GM18498 (cell line): ENCODE measurements around the gene POLR3A.
"Not testable (repeated sequence)": the region's sequence is repeated elsewhere in the genome, so short reads cannot be mapped to it uniquely, and the experiment has no call there.

ENCODE experiments used
- ATAC-seq: cut with Tn5 transposase; IDR thresholded peaks from one replicate; pipeline ENCODE4 v1.9.1; 2021; ENCODE audit warnings: mild to moderate bottlenecking, moderate library complexity; ENCODE audit not compliant: unreplicated experiment

The POLR3A gene

DNA sequence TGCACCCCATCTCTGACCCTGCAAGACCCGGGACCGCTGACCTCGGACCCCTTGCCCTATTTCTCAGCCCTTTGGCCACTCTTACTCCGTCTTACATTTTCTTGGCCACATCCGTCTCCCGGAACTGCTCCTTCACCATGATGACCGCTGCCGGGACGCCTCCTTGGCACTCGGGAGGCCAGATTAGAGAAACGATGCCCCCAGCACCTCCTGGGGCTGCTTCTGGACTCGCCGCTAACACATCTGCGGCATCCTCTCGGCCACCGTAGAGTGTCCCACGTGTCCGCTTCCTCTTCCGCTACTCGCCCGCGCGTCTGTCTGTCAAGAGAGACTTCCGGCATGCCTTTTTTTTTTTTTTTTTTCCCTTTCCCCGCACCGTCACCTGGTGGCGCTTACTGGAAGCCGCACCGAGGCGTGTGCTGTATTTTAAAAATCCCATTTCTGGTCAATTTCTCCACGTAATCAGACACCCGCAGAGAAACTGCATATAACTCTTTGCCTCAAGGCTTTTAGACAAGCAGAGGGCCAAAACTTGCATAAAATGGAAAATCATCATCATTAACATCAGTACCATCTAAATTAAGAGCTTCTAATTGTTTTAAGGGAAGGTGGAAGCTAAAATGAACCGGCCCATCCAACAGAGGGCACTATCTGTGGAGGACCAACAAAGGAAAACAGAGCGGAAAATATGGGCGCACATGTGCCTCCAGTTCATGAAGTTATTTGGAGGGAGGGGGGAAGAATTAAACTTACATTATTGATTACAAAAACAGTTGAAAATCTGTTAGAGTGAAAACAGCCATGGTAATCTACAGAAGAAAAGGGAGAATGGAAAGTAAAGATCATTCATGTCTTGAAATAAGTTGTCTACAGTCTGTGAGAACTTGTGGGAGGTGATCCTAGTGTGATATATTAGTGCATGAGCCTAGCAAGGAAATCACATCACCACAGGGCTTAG lies at the start of gene POLR3A:
POLR3A (minus strand) TSS at position 247 of the 958 bp plus-strand sequence; CDS start at position 139, 108 bp downstream.
- peak; percentile 67 for ATAC-seq

DNA sequence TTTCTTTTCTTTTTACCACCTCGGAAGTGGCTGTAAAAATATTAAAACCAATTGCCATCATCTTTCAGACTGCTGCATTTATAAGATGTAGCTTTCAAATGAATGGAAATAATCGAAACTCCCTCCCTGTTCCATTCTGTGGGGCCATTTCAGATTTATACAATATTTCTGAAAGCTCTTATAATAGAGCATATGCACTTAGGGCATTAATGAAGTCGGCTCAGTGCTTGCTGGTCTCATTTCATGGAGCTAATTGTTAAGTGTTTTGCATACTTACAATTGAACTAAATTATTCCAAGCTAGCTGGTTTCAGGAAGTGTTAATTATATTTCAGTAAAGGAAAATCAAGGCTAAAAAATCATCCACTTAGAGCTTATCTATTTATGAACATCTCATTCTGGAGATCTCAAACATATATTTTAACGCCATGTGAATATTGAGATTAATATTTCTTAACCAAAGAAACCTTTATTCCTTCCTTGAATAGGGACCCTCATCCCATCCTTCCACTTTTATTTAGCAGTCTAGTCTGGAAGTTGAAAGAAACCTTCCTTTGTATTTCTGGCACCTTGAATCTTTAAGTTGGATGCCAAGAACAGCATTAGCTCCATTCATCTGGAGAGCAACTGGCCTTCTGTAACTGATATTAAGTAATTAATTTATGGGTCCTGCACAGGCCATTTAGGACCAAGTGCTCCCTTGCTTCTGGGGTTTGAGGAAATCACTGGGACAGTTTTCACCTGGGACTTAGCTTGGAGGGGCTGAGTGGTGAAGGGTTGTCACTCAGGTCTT lies 49.4 kb upstream of the POLR3A start:
- no peak for ATAC-seq

DNA sequence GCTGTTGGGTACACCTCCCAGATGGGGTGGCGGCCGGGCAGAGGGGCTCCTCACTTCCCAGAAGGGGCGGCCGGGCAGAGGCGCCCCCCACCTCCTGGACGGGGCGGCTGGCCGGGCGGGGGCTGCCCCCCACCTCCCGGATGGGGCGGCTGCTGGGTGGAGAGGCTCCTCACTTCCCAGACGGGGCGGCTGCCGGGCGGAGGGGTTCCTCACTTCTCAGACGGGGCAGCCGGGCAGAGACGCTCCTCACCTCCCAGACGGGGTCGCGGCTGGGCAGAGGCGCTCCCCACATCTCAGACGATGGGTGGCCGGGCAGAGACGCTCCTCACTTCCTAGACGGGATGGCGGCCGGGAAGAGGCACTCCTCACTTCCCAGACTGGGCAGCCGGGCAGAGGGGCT lies 46.5 kb upstream of the POLR3A start:
- not testable (repeated sequence) for ATAC-seq

DNA sequence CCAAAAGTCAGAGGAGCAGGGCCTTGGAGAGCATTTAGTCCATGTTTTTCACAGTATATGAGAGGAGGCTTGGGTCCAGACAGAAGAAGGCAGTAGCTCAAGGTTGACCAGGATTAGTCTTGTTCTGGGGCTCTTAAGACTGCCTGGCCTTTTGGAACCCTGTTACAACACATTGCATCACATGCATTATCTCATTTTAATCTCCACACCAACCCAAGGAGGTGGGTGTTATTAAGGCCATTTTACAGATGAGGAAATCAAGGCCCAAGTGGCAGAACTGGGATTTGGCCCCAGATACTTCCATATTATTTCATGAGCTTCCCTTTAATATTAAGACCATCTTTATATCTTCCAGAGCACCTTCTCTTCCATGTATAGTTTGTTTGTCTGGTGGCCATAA lies 43.2 kb upstream of the POLR3A start:
- no peak for ATAC-seq

DNA sequence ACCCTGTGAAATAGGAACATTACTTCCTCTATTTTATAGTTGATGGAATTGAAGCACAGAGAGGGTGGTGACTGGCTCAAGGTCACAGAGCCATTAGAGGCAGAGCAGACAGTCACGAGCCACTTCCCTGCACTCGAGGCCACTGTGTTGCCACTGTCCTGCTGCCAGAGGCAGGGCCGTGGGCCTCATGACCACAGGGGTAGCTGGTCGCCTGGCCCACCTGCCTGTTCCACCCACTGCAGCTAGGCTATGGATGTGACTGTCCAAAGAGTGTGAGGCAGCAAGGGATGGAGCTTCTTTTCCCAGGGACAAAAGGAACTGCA lies 42.5 kb upstream of the POLR3A start:
- no peak for ATAC-seq

DNA sequence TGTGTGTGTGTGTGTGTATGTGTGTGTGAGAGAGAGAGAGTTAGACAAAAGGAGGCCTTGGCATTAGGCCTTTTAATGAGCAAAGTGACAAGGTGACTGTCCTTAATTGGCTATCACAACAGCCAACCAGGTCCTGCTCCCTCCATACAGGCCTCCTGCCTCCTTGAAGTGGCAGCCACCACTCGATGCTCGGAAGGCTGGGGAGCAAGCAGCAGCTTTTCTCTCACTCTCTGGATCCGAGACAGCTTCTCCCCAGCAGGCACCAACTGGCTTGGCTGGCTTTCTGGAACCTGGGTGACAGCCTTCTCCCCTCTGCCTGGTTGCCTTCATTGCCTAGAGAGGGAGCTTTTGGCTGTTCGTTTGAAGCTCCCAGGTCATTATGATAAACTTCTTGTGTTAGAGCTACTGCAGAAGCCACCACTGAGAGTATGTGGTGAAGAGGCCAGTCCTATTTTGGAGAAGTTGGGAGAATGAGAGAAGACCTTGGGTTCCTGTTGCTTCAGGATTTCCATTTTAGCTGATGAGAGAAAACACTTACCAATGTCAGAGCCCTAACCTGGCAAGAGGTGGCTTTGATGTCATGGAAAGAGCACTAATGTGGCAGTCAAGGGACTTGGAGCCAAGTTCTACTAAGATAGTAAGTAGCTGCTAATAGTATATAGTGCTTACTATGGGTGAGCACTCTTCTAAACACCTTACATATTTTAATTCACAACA lies 42.0 kb upstream of the POLR3A start:
- no peak for ATAC-seq

DNA sequence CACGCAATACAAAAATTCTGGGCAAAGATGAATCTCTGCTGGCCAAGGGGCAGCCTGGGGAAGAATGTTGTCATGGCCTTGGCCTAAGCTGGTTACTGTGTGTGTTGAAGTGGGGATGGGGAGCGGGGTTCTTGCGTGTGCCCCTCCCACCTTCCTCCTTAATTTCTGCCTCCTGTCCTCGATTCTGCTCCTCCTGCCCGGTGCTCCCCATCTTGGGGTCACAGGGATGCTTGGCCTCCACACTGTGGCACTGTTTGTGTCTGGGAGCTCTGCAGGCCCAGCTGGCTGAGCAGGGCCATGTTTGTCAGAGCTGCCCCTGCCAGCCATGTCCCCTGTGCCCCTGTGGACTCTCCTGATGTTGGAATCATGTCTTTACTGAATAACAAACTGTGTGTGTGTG lies 41.4 kb upstream of the POLR3A start:
- ATAC-seq: no peak

DNA sequence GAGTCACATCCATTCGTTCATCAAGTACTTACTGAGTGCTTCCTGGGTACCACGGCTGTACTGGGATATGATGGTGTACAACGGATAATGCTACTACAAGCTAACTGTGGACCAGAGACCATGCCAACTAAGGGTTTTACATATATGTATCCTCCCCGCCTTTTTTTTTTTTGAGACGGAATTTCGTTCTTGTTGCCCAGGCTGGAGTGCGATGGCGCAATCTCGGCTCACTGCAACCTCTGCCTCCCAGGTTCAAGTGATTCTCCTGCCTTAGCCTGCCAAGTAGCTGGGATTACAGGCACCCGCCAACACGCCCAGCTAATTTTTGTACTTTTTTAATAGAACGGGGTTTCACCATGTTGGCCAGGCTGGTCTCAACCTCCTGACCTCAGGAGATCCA lies 40.7 kb upstream of the POLR3A start:
- ATAC-seq: not testable (repeated sequence)

DNA sequence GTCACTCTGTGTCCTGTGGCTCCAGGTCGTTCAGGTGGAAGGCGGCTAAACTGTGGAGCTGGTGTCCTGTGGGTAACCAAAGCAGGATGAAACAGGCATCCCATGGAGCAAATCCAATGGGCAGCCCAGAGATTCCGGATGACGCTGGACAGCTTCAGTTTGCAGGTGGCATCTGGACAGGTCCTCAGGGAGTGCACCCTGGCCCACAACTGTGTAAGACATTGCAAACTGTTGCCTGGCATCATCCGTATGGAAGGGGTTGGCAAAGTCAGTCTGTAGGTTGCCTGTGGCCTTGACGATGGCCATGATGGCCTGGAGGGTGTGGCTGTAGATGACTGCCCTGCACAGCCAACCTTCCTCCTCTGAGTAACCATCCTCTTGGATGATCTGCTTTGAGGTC lies 39.8 kb upstream of the POLR3A start:
- no peak for ATAC-seq

DNA sequence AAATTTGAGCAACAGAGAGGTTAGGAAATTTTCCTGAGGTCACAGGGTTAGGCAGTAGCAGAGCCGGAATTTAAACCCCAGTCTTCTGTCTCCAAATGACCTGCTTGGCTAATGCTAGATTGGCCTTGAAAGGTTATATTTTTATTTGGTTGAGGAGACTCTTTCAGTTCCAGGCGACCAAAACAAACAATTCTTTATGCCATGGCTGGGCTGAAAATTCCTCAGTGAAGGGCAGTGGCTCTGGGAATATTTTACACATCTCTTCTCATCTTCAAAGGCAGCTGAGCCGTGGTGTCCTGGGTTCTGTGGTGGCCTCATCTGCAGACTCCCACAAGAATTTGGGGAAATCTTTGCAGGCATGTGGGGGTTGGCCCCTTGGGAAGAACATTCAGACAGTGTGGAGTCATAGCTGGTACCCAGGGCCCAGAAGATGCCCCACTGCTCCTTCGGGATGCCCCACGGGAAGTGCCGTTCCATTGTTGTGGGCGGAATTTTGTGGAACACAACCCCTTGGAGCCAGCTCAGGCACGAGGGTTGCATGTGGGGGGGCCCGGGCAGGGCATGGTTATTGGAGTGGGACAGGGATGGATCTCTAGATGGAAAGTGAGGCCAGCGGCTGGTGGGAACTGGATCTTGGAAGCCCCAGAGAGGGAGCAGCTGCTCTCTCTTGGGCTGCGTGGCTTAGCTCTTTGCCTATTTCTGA lies 37.6 kb upstream of the POLR3A start:
- ATAC-seq: no peak

DNA sequence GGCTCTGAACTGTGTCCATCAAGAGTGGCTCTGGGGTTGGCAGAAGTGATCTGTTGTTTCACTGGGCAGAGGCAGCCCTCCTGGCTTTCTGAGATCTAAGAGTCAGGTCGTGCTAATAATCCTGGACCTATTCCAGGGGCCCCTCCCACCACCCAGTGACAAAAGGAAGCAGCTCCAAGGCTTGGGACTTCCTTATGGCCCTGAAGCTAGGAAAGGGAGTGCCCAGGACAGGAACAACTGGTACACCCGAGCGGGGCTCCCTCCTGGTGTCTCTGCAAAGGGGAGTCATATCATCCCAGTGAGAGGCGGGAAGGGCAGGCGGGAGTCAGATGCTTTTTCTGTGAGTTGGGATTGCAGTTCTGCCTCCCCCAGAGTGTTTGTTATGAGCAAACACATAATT lies 36.7 kb upstream of the POLR3A start:
- no peak for ATAC-seq

DNA sequence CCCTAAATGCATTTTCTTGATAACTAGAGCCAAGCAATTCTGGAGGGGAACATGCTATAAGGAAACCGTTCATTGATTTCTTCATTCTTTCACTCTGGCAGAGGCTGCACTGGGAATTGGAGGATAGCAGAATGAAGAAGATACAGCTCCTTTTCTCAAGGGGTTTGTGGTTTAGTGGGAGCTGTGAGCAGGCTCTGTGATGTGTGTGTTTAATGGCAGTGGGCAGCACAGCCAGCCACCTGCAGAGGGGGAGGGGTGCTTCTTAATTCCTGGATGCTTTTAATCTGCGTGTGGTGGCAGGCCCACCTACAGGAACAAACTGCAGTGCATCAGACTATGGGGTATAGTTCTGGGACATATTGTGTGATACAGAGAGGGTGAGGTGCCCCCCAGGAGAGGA lies 36.3 kb upstream of the POLR3A start:
- ATAC-seq: no peak

DNA sequence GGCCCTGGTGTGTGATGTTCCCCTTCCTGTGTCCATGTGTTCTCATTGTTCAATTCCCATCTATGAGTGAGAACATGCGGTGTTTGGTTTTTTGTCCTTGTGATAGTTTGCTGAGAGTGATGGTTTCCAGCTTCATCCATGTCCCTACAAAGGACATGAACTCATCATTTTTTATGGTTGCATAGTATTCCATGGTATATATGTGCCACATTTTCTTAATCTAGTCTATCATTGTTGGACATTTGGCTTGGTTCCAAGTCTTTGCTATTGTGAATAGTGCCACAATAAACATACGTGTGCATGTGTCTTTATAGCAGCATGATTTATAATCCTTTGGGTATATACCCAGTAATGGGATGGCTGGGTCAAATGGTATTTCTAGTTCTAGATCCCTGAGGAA lies 35.6 kb upstream of the POLR3A start:
- ATAC-seq: not testable (repeated sequence)

DNA sequence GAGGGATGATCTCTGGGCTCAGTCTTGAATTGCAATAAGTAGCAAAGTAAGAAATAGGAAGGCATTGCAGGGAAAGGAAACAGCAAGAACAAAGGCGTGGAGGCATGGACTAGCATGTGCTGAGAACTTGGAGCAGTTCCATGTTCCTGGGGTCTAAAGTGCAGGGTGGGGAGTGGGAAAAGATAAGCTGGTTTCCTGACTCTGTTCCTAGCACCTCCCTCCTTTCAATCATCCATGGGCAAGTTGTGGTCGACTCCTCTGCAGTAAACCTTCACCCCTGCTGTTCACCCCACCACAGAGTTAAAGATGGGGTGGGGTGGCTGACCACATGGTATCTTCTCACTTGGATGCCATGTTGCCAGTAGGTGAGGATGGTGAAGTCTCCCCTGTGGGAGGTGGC lies 33.9 kb upstream of the POLR3A start:
- ATAC-seq: no peak

DNA sequence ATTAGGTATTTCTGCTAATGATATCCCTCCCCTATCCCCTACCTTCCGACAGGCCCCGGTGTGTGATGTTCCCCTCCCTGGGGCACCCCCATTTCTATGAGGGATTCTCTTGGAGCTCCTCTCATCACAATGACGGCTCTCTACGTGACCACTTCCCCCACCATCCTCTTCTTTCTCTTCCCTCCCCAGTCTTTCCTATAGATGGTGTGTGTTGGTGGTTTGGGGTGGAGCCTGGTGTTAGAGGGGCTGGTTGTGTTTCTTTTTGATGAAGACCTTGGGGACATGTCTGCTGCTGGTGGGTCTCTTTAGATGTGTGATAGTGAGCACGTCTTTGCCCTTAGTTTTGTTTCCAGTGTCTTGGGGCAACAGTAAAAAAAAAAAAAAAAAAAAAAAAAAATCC lies 33.0 kb upstream of the POLR3A start:
- no peak for ATAC-seq

DNA sequence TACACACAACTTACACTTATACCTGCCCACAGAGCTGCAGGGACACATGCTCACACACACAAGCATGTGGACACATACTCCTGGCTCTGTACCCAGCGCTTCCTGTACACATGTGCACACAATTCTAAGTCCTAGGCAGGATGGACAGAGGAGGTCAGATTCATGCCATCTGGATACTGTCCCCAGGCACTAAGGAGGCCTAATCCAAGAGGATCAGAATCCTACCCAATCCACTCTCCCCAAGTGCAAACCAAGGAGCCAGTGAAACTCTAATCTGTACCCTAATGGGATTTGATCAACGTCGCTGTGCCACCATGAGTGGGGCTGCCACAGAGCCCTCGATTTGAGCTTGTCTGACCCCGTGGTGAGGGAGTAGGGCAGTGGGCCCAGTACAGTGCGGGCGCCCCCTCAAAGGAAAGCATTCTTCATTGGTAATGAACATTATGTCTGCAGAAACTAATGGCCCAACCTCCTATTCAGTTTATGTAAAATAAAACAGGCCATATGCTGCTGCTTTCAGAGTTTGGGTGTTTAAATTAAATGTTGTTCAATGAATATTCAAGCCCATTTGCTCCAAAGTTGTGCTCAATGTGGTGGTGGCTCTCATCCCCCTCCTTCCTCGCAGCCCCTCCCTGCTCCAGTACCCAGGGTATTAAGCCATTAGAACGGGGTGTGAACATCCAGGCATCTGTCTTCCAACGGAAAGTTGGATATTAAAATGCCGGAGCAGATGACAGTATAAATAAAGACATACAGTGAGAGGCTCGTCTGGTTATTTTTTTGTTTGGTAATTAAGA lies 30.8 kb upstream of the POLR3A start:
- ATAC-seq: no peak

DNA sequence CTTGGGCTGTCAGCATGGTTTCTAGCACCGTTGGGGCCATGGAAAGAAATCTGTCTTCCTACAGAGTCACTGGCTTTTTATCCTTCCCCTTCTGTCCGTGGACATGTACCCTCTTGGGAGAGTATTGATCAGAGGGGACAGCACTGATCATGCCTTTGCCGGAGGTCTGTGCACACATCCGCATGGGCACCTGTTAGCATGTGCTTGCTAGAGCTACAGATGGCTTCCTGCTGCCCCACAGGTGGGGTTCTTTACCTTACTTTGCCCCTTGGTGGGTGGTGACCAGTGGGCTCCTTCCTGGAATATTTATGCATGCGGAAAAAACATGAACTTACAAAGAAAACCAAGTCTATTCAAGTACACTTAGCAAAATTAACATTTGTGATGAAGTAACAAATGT lies 29.2 kb upstream of the POLR3A start:
- ATAC-seq: no peak

DNA sequence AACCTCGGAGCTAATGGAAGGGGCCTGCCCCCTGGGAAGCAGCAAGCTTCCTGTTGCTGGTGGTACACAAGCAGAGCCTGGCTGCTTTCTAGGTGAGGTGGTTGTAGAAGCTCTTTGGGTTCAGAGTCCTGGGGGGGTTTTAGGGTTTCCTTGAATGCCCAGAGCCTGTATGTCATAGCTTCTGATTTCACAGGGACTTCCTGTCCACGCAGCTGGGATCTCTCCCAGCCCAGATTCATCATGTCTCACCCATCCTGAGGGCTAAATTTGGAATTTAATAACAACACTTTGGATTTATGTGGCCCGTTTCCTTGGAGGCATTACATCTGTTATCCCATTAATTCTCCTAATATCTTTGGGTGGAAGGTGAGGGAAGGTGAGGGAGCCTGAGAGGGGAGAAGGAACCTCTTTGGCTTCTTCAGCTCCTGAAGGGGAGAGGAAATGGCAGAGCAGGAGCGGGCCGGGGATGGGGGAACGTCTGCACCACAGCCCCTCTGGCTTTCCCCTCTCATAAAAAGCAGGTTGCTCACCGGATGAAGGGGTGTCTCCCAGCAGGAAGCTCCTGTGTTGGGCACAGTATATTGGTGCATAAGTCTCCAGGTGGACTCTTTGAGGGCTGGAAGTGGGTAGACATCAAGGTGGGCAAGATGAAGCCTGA lies 24.0 kb upstream of the POLR3A start:
- ATAC-seq: no peak

DNA sequence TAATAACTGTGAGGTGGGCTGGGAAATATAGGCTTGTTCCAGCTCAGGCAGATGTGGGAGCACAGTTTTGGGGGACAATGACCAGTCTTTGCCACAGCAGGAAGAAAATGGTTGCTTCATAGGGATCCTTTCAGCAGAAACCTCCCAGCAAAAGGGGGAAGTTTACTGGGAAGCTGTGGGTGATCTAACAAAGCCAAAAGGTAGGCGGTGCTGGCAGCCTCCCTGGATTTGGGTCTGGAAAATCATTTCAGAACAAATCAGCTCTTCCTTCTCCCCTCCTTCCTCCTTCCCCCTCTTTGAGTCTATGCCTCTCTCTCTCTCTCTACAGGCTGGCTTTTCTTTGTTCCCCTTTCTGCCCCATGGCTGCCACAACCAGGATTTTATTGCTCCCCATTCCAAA lies 20.5 kb upstream of the POLR3A start:
- ATAC-seq: no peak
